PC-9 (cell line): ENCODE results near the gene RREB1.
"Not testable (repeated sequence)": the region's sequence is repeated elsewhere in the genome, so short reads cannot be mapped to it uniquely, and the experiment has no call there.

Experiments
- EZH2 ChIP-seq: fragments of 200-600 bp; sonication (generic); IDR thresholded peaks from 2 replicates; pipeline ENCODE4 v1.8.0; 2017; ENCODE audit warnings: antibody characterized with exemption, low read depth
- TF ChIP-seq, protein P1 (sequence below): fragments of 200-600 bp; sonication (generic); conservative IDR thresholded peaks from 2 replicates; pipeline ENCODE4 v1.6.1; 2017; ENCODE audit warnings: mixed run types, antibody characterized with exemption, mild to moderate bottlenecking, moderate library complexity

DNA sequence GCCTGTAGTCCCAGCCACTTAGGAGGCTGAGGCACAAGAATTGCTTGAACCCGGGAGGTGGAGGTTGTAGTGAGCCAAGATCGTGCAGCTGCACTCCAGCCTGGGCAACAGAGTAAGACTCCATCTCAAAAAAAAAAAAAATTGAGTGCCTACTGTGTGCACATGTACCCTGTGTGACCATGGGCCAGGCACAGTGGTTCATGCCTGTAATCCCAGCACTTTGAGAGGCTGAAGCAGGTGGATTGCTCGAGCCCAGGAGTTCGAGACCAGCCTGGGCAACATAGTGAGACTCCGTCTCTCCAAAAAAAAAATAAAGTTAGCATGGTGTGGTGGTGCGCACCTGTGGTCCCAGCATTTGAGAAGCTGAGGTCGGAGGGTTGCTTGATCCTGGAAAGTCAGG lies 49.5 kb downstream of the RREB1 start:
- TF ChIP-seq, protein P1, sequence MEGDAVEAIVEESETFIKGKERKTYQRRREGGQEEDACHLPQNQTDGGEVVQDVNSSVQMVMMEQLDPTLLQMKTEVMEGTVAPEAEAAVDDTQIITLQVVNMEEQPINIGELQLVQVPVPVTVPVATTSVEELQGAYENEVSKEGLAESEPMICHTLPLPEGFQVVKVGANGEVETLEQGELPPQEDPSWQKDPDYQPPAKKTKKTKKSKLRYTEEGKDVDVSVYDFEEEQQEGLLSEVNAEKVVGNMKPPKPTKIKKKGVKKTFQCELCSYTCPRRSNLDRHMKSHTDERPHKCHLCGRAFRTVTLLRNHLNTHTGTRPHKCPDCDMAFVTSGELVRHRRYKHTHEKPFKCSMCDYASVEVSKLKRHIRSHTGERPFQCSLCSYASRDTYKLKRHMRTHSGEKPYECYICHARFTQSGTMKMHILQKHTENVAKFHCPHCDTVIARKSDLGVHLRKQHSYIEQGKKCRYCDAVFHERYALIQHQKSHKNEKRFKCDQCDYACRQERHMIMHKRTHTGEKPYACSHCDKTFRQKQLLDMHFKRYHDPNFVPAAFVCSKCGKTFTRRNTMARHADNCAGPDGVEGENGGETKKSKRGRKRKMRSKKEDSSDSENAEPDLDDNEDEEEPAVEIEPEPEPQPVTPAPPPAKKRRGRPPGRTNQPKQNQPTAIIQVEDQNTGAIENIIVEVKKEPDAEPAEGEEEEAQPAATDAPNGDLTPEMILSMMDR = not testable (repeated sequence)
- TF ChIP-seq EZH2 = not testable (repeated sequence)
